SHP77 treated with DMSO at 0.1 percent for 48 hours (cell line): Measurements from ENCODE around the gene SENP8.
A peak's percentile ranks its signal among the peaks of the same experiment; 100 is the strongest.
"Not testable (repeated sequence)": the region's sequence is repeated elsewhere in the genome, so short reads cannot be mapped to it uniquely, and the experiment has no call there.

Experiments used
- DNase-seq: peaks from one replicate; lab custom pipeline; 2025; lab: John Stamatoyannopoulos, UW

The SENP8 gene

DNA sequence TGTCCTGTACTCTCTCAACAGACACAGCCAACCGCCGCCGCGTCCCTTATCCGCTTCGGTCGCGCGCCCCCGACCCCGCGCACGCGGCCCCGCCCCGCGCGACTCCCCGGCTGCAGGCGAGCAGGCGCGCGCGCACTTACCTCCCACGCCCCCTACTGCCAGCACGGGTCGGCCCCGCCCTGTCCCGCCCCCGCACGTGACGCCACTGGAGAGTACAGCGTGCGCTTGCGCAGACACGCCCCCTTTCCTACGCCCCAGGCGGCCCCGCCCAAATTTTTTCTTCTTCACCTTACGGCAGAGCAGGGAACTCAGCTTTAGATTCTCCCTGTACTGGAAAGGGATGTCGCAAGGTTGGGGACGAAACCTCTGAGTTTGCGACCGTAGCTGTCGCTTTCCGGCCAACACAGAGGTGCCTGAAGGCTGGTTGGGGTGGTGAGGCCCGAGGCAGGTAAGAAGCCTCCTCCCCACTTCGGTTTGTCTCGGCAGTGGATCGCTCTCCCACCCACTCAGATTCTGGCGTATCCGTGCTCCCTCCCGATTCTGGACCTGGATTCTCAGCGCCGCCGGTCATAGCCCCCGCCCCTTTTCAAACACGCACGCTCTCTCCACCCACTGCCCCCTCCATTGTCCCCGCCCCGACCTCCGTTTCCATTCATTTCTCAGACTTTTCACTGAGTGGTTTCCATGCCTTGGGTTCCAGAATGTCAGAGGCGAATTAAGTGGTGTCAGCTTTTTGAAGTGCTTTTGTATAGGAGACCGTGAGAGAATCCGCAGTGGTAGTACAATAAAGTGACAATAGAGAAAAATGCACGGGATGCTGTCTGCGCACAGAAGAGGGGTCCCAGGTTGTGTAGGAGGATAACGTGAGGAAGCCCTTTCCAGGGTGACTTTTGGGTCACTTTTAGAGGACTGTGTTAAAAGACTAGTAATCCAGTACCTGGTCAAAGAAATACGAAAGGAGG lies at the start of gene SENP8, which contains the start of gene MYO9A:
Gene SENP8 (plus strand): TSS at position 387 of the 962 bp plus-strand sequence. CDS start 21,221 bp downstream, outside the sequence.
Gene MYO9A (minus strand): TSS at position 134 of the 962 bp plus-strand sequence. CDS start 71,587 bp downstream, outside the sequence.
- DNase-seq = peak; percentile 96

- no peak for DNase-seq
Measured at GRCh38 chr15:72068856-72069255, 49.3 kb upstream of the SENP8 start.

GRCh38 chr15:72070817-72071447 lies 47.3 kb upstream of the SENP8 start:
- DNase-seq = no peak

- DNase-seq = not testable (repeated sequence)
Measured at GRCh38 chr15:72071448-72071825, 46.8 kb upstream of the SENP8 start.

DNA sequence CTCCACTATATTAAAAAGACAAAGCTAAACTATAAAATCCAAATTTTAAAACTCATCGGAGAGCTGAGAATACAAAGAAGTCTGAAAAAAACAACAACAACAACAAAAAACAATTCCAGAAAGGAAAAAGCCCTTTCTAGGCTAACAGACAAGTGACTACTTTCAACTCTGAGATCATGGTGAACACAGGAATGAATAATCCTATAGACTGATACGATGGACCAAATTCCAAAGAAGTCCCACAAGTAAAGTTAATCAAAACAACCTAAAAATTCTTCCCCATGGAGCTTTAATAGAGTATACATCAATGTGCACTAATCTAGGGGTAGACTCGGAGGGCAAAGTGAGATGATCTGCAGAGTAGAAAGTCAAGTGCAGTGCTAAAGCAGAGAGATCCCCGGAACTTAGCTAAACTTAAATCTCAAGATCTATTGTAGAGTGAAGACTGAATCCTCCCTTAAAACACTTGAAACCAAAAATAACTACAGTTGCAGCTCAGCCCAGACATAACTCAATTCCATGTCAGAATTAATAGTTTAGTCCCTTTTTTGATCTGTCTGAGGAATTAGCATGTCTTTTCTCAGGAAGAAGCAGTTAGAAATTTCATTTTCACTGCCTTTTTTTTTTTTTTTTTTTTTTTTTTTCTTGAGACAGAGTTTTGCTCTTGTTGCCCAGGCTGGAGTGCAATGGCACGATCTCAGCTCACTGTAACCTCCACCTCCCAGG lies 43.7 kb upstream of the SENP8 start:
- no peak for DNase-seq

DNA sequence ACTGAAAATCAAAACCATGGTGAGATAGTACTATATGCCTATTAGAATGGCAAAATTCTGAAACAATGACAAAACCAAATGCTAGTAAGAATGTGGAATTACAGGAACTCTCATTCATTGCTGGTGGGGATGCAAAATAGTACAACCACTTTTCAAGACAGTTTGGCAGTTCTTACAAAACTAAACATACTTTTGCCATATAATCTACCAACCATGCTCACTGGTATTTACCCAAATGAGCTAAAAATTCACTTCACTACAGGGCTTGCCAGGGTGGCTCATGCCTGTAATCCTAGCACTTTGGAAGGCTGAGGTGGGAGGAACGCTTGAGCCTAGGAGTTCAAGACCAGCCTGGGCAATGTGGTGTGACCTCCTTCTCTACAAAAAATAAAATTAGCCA lies 40.3 kb upstream of the SENP8 start:
- no peak for DNase-seq

GRCh38 chr15:72078887-72079286 lies 39.3 kb upstream of the SENP8 start:
- DNase-seq = no peak

- no peak for DNase-seq
Measured at GRCh38 chr15:72082176-72082575, 36.0 kb upstream of the SENP8 start.

GRCh38 chr15:72086010-72086697 lies 32.0 kb upstream of the SENP8 start:
- DNase-seq = no peak

- DNase-seq = no peak
Measured at GRCh38 chr15:72086920-72087648, 31.1 kb upstream of the SENP8 start.

- no peak for DNase-seq
Measured at GRCh38 chr15:72092006-72092405, 26.2 kb upstream of the SENP8 start.

GRCh38 chr15:72092691-72093090 lies 25.5 kb upstream of the SENP8 start:
- no peak for DNase-seq

DNA sequence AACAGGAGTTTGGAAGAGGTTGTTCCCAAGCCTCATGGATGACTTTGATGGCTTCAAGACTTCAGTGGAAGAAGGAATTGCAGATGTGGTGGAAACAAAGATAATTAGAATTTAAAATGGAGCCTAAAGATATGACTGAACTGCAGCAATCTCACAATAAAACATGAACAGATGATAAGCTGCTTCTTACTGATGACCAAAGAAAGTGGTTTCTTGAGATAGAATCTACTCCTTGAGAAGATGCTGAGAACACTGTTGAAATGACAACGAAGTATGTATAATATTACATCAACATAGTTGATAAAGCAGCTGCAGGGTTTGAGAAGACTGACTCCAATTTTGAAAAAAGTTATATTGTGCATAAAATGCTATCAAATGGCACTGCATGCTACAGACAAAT lies 21.4 kb upstream of the SENP8 start:
- DNase-seq = no peak

DNA sequence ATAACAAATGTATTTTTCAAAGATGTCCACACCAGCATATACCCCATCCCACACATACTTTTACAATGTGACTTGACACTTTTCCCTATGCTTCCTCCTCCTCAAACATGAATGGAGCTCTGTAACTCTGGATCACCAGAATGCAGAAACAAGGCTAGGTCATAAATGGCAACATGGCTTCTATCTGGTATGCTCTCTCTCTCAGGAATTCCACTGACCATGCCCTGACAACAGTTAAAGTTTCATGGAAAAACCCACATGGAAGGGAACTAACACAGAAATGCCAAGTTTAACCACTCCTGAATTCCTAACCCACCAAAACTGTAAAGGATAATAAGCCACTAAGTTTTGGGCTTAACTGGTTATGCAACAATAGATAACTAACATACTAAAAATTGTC lies 20.2 kb upstream of the SENP8 start:
- no peak for DNase-seq

DNA sequence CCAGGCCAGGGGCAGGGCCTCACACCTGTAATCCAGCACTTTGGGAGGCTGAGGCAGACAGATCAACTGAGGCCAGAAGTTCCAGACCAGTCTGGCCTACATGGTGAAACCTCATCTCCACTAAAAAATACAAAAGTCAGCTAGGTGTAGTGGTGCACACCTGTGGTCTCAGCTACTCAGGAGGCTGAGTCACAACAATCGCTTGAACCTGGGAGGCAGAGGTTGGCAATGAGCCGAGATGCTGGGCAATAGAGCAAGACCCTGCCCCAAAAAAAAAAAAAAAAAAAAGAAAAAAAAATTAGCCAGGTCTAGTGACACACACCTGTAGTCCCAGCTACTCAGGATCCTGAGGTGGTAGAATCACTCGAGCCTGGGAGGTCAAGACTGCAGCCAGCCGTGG lies 19.0 kb upstream of the SENP8 start:
- DNase-seq = no peak

- DNase-seq = not testable (repeated sequence)
Measured at GRCh38 chr15:72100551-72100950, 17.7 kb upstream of the SENP8 start.

- no peak for DNase-seq
Measured at GRCh38 chr15:72105111-72105510, 13.1 kb upstream of the SENP8 start.

GRCh38 chr15:72106068-72106467 lies 12.1 kb upstream of the SENP8 start:
- no peak for DNase-seq

GRCh38 chr15:72110355-72110754 lies 7.8 kb upstream of the SENP8 start:
- no peak for DNase-seq

DNA sequence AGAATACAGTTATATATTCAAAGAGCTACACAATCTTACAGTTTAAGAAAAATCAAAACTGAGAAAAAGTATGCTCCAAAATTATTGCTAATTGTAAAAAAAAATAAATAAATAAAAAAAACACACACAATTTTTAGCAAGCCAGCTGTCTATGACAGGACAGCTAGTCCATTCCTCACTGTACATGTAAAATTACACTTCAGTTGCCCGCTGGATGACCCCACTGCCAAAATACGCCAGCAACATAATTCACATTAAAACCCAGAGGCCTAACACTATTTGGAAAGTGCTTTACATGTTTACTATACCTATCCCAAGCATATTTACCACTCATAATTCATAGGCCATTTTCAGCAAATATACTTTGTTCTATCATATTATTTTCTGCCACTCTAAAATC lies 6.1 kb upstream of the SENP8 start:
- no peak for DNase-seq

- DNase-seq = no peak
Measured at GRCh38 chr15:72112805-72113204, 5.4 kb upstream of the SENP8 start.
